BE2C (cell line): ENCODE measurements around the gene GJC1. TPM values are rescaled to one million over a fixed set of nuclear protein-coding genes. Genes with fewer than 3 reads are reported as not detected.

Experiments
- DNase-seq: peaks from one replicate; pipeline ENCODE4 v3.0.0-alpha.2; 2020
- H3K27me3 ChIP-seq: fragments of 250-450 bp; sonication (Bioruptor Pico); 2 replicates; pipeline ENCODE4 v1.5.1; 2020; ENCODE audit warnings: mild to moderate bottlenecking
- H3K36me3 ChIP-seq: fragments of 250-450 bp; sonication (Bioruptor Pico); 2 replicates; pipeline ENCODE4 v1.5.1; 2020; ENCODE audit warnings: mild to moderate bottlenecking
- H3K4me1 ChIP-seq: fragments of 250-450 bp; sonication (Bioruptor Pico); 2 replicates; pipeline ENCODE4 v1.5.1; 2020
- H3K4me3 ChIP-seq: 2 replicates; pipeline ENCODE4 v1.5.1; 2011; ENCODE audit warnings: low read depth, low read length
- H3K9me3 ChIP-seq: fragments of 250-450 bp; sonication (Bioruptor Pico); 2 replicates; pipeline ENCODE4 v1.5.1; 2020
- CTCF ChIP-seq: IDR thresholded peaks from 2 replicates; pipeline ENCODE4 v1.5.1; 2012; ENCODE audit warnings: mild to moderate bottlenecking, low read depth, low read length
- polyA plus RNA-seq: library from polyadenylated mRNA; unstranded; fragments of >200 nt; gene quantifications from one replicate; pipeline ENCODE4 v1.2.1, GENCODE V29; 2012; ENCODE audit warnings: low read depth, missing spikeins; ENCODE audit not compliant: insufficient read length, insufficient read depth

GJC1 gene
- 6.2 TPM for polyA plus RNA-seq

- no peaks in the 10 kb centered on the region for H3K4me1 ChIP-seq
- peak; percentile 59 for DNase-seq
- peak within 1 kb of the TSS; percentile 80 for H3K4me3 ChIP-seq
- no peaks in the 10 kb centered on the region for H3K9me3 ChIP-seq
- no peak for TF ChIP-seq CTCF
- no peaks in the 10 kb centered on the region for H3K27me3 ChIP-seq
- 0 out of 2 replicates have a peak, but pooled peaks cover 2% of the 10 kb centered on the region for H3K36me3 ChIP-seq
These were observed at the start of gene GJC1 for GRCh38 chr17:44829523-44830358. TSS of gene GJC1 (minus strand) at chr17:44830287. CDS start at chr17:44805817, 24,470 bp downstream.

- no peaks in the 10 kb centered on the region for H3K27me3 ChIP-seq
- no peak for DNase-seq
- TF ChIP-seq CTCF: no peak
- H3K4me3 ChIP-seq: no peak overlapping the region
- peaks cover 96% of the 10 kb centered on the region for H3K36me3 ChIP-seq
- H3K9me3 ChIP-seq: no peaks in the 10 kb centered on the region
- H3K4me1 ChIP-seq: no peaks in the 10 kb centered on the region
These were observed 49.3 kb upstream of the GJC1 start for GRCh38 chr17:44879376-44879775.

- Histone ChIP-seq H3K4me1 (no peaks in the 10 kb centered on the region), H3K9me3 (no peaks in the 10 kb centered on the region), H3K4me3 (no peak overlapping the region), H3K36me3 (peaks cover 94% of the 10 kb centered on the region), H3K27me3 (no peaks in the 10 kb centered on the region)
- peak; percentile 79 for TF ChIP-seq CTCF
- DNase-seq: peak; percentile 56
These were observed 48.6 kb upstream of the GJC1 start for GRCh38 chr17:44878627-44879221.

GRCh38 chr17:44877121-44877520 is 47.0 kb upstream of the GJC1 start:
- H3K9me3 ChIP-seq: no peaks in the 10 kb centered on the region
- no peak overlapping the region for H3K4me3 ChIP-seq
- H3K27me3 ChIP-seq: no peaks in the 10 kb centered on the region
- TF ChIP-seq CTCF: no peak
- H3K4me1 ChIP-seq: no peaks in the 10 kb centered on the region
- peaks cover 91% of the 10 kb centered on the region for H3K36me3 ChIP-seq
- no peak for DNase-seq

- Histone ChIP-seq H3K4me1 (no peaks in the 10 kb centered on the region), H3K27me3 (no peaks in the 10 kb centered on the region), H3K9me3 (no peaks in the 10 kb centered on the region), H3K4me3 (no peak overlapping the region), H3K36me3 (peaks cover 91% of the 10 kb centered on the region)
- no peak for TF ChIP-seq CTCF
- DNase-seq: no peak
These were observed 45.7 kb upstream of the GJC1 start for GRCh38 chr17:44875761-44876160.
